Vagina (tissue), 2 donors: ENCODE data around the gene EBF3. TPM values are rescaled to one million over a fixed set of nuclear protein-coding genes. Genes with fewer than 3 reads are reported as not detected.

Experiments used
- DNase-seq, 2 donors: peaks; one replicate each; pipeline ENCODE4 v3.0.0-alpha.2; 2017; ENCODE audit errors: extremely low spot score in 2 of 2
- H3K27ac ChIP-seq: fragments of 200-600 bp; sonication (generic); one replicate; pipeline ENCODE4 v1.5.1; 2019
- H3K27me3 ChIP-seq: fragments of 200-600 bp; sonication (generic); one replicate; pipeline ENCODE4 v1.5.1; 2019
- H3K36me3 ChIP-seq, 2 donors: fragments of 200-600 bp; sonication (generic); one replicate each; pipeline ENCODE4 v1.5.1; 2017 to 2019
- H3K4me1 ChIP-seq: fragments of 200-600 bp; sonication (generic); one replicate; pipeline ENCODE4 v1.5.1; 2019
- H3K4me3 ChIP-seq, 2 donors: fragments of 200-600 bp; sonication (generic); 1 replicate in 1 of 2; 2 replicates in 1 of 2; pipeline ENCODE4 v1.5.1; 2016 to 2019
- H3K9me3 ChIP-seq: fragments of 200-600 bp; sonication (generic); one replicate; pipeline ENCODE4 v1.5.1; 2019
- CTCF ChIP-seq, 3 experiments: fragments of 450-650 bp in 2 of 3; fragments of 200-600 bp in 1 of 3; sonication (generic) in 1 of 3; IDR thresholded peaks; one replicate each; pipeline ENCODE4 v1.5.1; 2017 to 2019; ENCODE audit warnings: antibody characterized with exemption in 3 of 3, mild to moderate bottlenecking in 2 of 3, moderate library complexity in 2 of 3
- POLR2A ChIP-seq, 2 donors: fragments of 450-650 bp; IDR thresholded peaks; one replicate each; pipeline ENCODE4 v1.6.1; 2017; ENCODE audit warnings: antibody characterized with exemption in 2 of 2, mild to moderate bottlenecking in 2 of 2, moderate library complexity in 2 of 2
- POLR2AphosphoS5 ChIP-seq, 2 donors: sonication (generic); formaldehyde crosslinking; IDR thresholded peaks; one replicate each; pipeline ENCODE4 v1.9.0; 2017; ENCODE audit warnings: antibody characterized with exemption in 2 of 2, mild to moderate bottlenecking in 2 of 2, low read depth in 1 of 2; ENCODE audit not compliant: insufficient read depth in 1 of 2
- intact Hi-C: fragments of 100-400 bp; cut with DNase I; formaldehyde crosslinking; loops from one replicate; pipeline ENCODE4 v1.15.1; 2023
- total RNA-seq: library from RNA; depleted of rRNA; stranded (reverse); fragments of >200 nt; gene quantifications from one replicate; pipeline ENCODE4 v1.2.3, GENCODE V29; 2016

Gene EBF3
- total RNA-seq, 1 donor from 2014 or later: 10.6 TPM

GRCh38 chr10:129949411-129949810 lies 14.7 kb downstream of the EBF3 start:
- Histone ChIP-seq H3K36me3 (no peaks in the 10 kb centered on the region), H3K9me3 (no peaks in the 10 kb centered on the region), H3K27ac (peak overlapping the region; percentile 33), H3K4me3 (no peak overlapping the region), H3K4me1 (peaks cover 6% of the 10 kb centered on the region), H3K27me3 (no peaks in the 10 kb centered on the region)
- no peak for DNase-seq
- intact Hi-C loops: no loop called here
- no peak for TF ChIP-seq CTCF (IDR thresholded peaks at IDR 0.05)
- no peak for TF ChIP-seq POLR2A (IDR thresholded peaks at IDR 0.05)
- no peak for TF ChIP-seq POLR2AphosphoS5 (IDR thresholded peaks at IDR 0.05; ENCODE audit: insufficient read depth in 1 of 2, low read depth in 1 of 2)

GRCh38 chr10:129946859-129947258 lies 17.2 kb downstream of the EBF3 start:
- no peak for DNase-seq
- Histone ChIP-seq H3K27me3 (no peaks in the 10 kb centered on the region), H3K4me1 (peaks cover 6% of the 10 kb centered on the region)

GRCh38 chr10:129945941-129946760 lies 17.9 kb downstream of the EBF3 start:
- Histone ChIP-seq H3K36me3 (no peaks in the 10 kb centered on the region), H3K27ac (peak overlapping the region; percentile 69), H3K4me3 (no peak overlapping the region), H3K9me3 (no peaks in the 10 kb centered on the region), H3K27me3 (no peaks in the 10 kb centered on the region), H3K4me1 (peaks cover 6% of the 10 kb centered on the region)
- no peak for DNase-seq
- intact Hi-C loops: no loop called here
- TF ChIP-seq POLR2AphosphoS5 (IDR thresholded peaks at IDR 0.05; ENCODE audit: insufficient read depth in 1 of 2, low read depth in 1 of 2) (peak; percentile 72 to 89), CTCF (IDR thresholded peaks at IDR 0.05) (no peak), POLR2A (IDR thresholded peaks at IDR 0.05) (no peak)

More at GRCh38 chr10:129946859-129947258, 17.2 kb downstream of the EBF3 start:
- no peak overlapping the region for H3K4me3 ChIP-seq
- peak overlapping the region; percentile 69 for H3K27ac ChIP-seq
- no peaks in the 10 kb centered on the region for H3K36me3 ChIP-seq
- intact Hi-C loops: no loop called here
- no peaks in the 10 kb centered on the region for H3K9me3 ChIP-seq
- no peak for TF ChIP-seq POLR2A (IDR thresholded peaks at IDR 0.05)
- TF ChIP-seq CTCF (IDR thresholded peaks at IDR 0.05): no peak
- TF ChIP-seq POLR2AphosphoS5 (IDR thresholded peaks at IDR 0.05; ENCODE audit: insufficient read depth in 1 of 2, low read depth in 1 of 2): no peak

- H3K4me3 ChIP-seq: no peak overlapping the region
- no peak for DNase-seq
- H3K36me3 ChIP-seq: no peaks in the 10 kb centered on the region
- H3K27ac ChIP-seq: peak overlapping the region; percentile 69
- no peaks in the 10 kb centered on the region for H3K27me3 ChIP-seq
- intact Hi-C loops: no loop called here
- no peak for TF ChIP-seq CTCF (IDR thresholded peaks at IDR 0.05)
- no peak for TF ChIP-seq POLR2A (IDR thresholded peaks at IDR 0.05)
- TF ChIP-seq POLR2AphosphoS5 (IDR thresholded peaks at IDR 0.05; ENCODE audit: insufficient read depth in 1 of 2, low read depth in 1 of 2): no peak
- peaks cover 6% of the 10 kb centered on the region for H3K4me1 ChIP-seq
- no peaks in the 10 kb centered on the region for H3K9me3 ChIP-seq
Measured at GRCh38 chr10:129945526-129945925, 18.5 kb downstream of the EBF3 start.

GRCh38 chr10:129945064-129945463 lies 19.0 kb downstream of the EBF3 start:
- Histone ChIP-seq H3K27me3 (no peaks in the 10 kb centered on the region), H3K4me3 (no peak overlapping the region), H3K4me1 (peaks cover 4% of the 10 kb centered on the region), H3K9me3 (no peaks in the 10 kb centered on the region), H3K36me3 (no peaks in the 10 kb centered on the region), H3K27ac (peak overlapping the region; percentile 69)
- intact Hi-C loops: no loop called here
- DNase-seq: no peak
- TF ChIP-seq POLR2A (IDR thresholded peaks at IDR 0.05) (no peak), POLR2AphosphoS5 (IDR thresholded peaks at IDR 0.05; ENCODE audit: insufficient read depth in 1 of 2, low read depth in 1 of 2) (no peak), CTCF (IDR thresholded peaks at IDR 0.05) (no peak)
